IPS-NIHi7 (cell line): ENCODE measurements around the gene LRP1.
A peak's percentile ranks its signal among the peaks of the same experiment; 100 is the strongest.

Experiments used
- DNase-seq: peaks from one replicate; pipeline ENCODE4 v3.0.0; 2012; ENCODE audit warnings: mixed read lengths; ENCODE audit errors: extremely low spot score

Gene LRP1

GRCh38 chr12:57154076-57154475 is 25.8 kb downstream of the LRP1 start:
- no peak for DNase-seq

- no peak for DNase-seq
These were observed 26.6 kb downstream of the LRP1 start for GRCh38 chr12:57154804-57155434.

GRCh38 chr12:57156701-57157403 is 28.6 kb downstream of the LRP1 start:
- DNase-seq = no peak

- no peak for DNase-seq
These were observed 29.4 kb downstream of the LRP1 start for GRCh38 chr12:57157588-57158173.

- no peak for DNase-seq
These were observed 29.9 kb downstream of the LRP1 start for GRCh38 chr12:57158186-57158585.

GRCh38 chr12:57158665-57159064 is 30.4 kb downstream of the LRP1 start:
- DNase-seq = no peak

- no peak for DNase-seq
These were observed 31.0 kb downstream of the LRP1 start for GRCh38 chr12:57159311-57159710.

- DNase-seq = no peak
These were observed 31.8 kb downstream of the LRP1 start for GRCh38 chr12:57160040-57160439.

- DNase-seq = no peak
These were observed 32.5 kb downstream of the LRP1 start for GRCh38 chr12:57160741-57161140.

GRCh38 chr12:57161491-57161890 is 33.2 kb downstream of the LRP1 start:
- no peak for DNase-seq

GRCh38 chr12:57162553-57163125 is 34.4 kb downstream of the LRP1 start:
- DNase-seq = no peak

GRCh38 chr12:57164454-57164853 is 36.2 kb downstream of the LRP1 start:
- DNase-seq = no peak

- peak; percentile 41 for DNase-seq
These were observed 36.8 kb downstream of the LRP1 start for GRCh38 chr12:57164966-57165625.

- no peak for DNase-seq
These were observed 37.5 kb downstream of the LRP1 start for GRCh38 chr12:57165741-57166140.

- no peak for DNase-seq
These were observed 38.7 kb downstream of the LRP1 start for GRCh38 chr12:57166971-57167371.

- DNase-seq = no peak
These were observed 39.8 kb downstream of the LRP1 start for GRCh38 chr12:57168058-57168457.

GRCh38 chr12:57169046-57169795 is 40.9 kb downstream of the LRP1 start:
- DNase-seq = no peak

- no peak for DNase-seq
These were observed 41.7 kb downstream of the LRP1 start for GRCh38 chr12:57169969-57170368.

GRCh38 chr12:57170408-57170807 is 42.1 kb downstream of the LRP1 start:
- no peak for DNase-seq

GRCh38 chr12:57170927-57171326 is 42.6 kb downstream of the LRP1 start:
- DNase-seq = no peak

GRCh38 chr12:57171668-57172067 is 43.4 kb downstream of the LRP1 start:
- DNase-seq = no peak

GRCh38 chr12:57173089-57173488 is 44.8 kb downstream of the LRP1 start:
- DNase-seq = peak; percentile 88
